ENCODE data around the gene NEO1.

Gene NEO1

GRCh38 chr15:73264881-73265280, 212.6 kb downstream of the NEO1 start:
- H3K4me1 ChIP-seq = no peaks in the 10 kb centered on the region
- no peaks in the 10 kb centered on the region for H3K9me3 ChIP-seq
- in situ Hi-C loops (cut with MboI; ENCODE audit: low sequenced_read_pairs) = loop anchor here (25.0 kb wide), 1 partner anchor 1072 kb away; no protein-coding TSS in a partner anchor
- peaks cover 9% of the 10 kb centered on the region for H3K36me3 ChIP-seq (replicated peaks)
- DNase-seq (ENCODE audit: low spot score in 2 of 2) = no peak
- H3K4me3 ChIP-seq = no peak overlapping the region
- no peaks in the 10 kb centered on the region for H3K27me3 ChIP-seq (ENCODE audit: low read depth)

GRCh38 chr15:73265536-73266153, 213.4 kb downstream of the NEO1 start:
- Histone ChIP-seq H3K4me1 (no peaks in the 10 kb centered on the region), H3K36me3 (replicated peaks) (peaks cover 8% of the 10 kb centered on the region), H3K9me3 (no peaks in the 10 kb centered on the region), H3K27me3 (ENCODE audit: low read depth) (no peaks in the 10 kb centered on the region), H3K4me3 (no peak overlapping the region)
- in situ Hi-C loops (cut with MboI; ENCODE audit: low sequenced_read_pairs) = loop anchor here (25.0 kb wide), 1 partner anchor 1072 kb away; no protein-coding TSS in a partner anchor
- peak; percentile 84 to 86 for DNase-seq (ENCODE audit: low spot score in 2 of 2)

GRCh38 chr15:73268457-73268856, 216.2 kb downstream of the NEO1 start:
- no peak overlapping the region for H3K4me3 ChIP-seq
- H3K36me3 ChIP-seq (replicated peaks) = peaks cover 3% of the 10 kb centered on the region
- 0 out of 2 replicates have a peak, but pooled peaks cover 2% of the 10 kb centered on the region for H3K4me1 ChIP-seq
- DNase-seq (ENCODE audit: low spot score in 2 of 2) = no peak
- no peaks in the 10 kb centered on the region for H3K27me3 ChIP-seq (ENCODE audit: low read depth)
- in situ Hi-C loops (cut with MboI; ENCODE audit: low sequenced_read_pairs) = loop anchor here (25.0 kb wide), 1 partner anchor 1069 kb away; no protein-coding TSS in a partner anchor
- no peaks in the 10 kb centered on the region for H3K9me3 ChIP-seq

GRCh38 chr15:73270366-73271097, 218.3 kb downstream of the NEO1 start:
- in situ Hi-C loops (cut with MboI; ENCODE audit: low sequenced_read_pairs) = loop anchor here (25.0 kb wide), 1 partner anchor 1067 kb away; no protein-coding TSS in a partner anchor
- Histone ChIP-seq H3K4me1 (0 out of 2 replicates have a peak, but pooled peaks cover 2% of the 10 kb centered on the region), H3K27me3 (ENCODE audit: low read depth) (no peaks in the 10 kb centered on the region), H3K4me3 (no peak overlapping the region), H3K36me3 (replicated peaks) (peaks cover 3% of the 10 kb centered on the region), H3K9me3 (no peaks in the 10 kb centered on the region)
- no peak for DNase-seq (ENCODE audit: low spot score in 2 of 2)

GRCh38 chr15:73273181-73274002, 221.1 kb downstream of the NEO1 start:
- in situ Hi-C loops (cut with MboI; ENCODE audit: low sequenced_read_pairs) = loop anchor here (25.0 kb wide), 1 partner anchor 1064 kb away; no protein-coding TSS in a partner anchor
- H3K27me3 ChIP-seq (ENCODE audit: low read depth) = no peaks in the 10 kb centered on the region
- no peaks in the 10 kb centered on the region for H3K9me3 ChIP-seq
- no peak overlapping the region for H3K4me3 ChIP-seq
- peaks cover 3% of the 10 kb centered on the region for H3K36me3 ChIP-seq (replicated peaks)
- peak; percentile 84 to 87 for DNase-seq (ENCODE audit: low spot score in 2 of 2)
- H3K4me1 ChIP-seq = 0 out of 2 replicates have a peak, but pooled peaks cover 2% of the 10 kb centered on the region

- H3K9me3 ChIP-seq = no peaks in the 10 kb centered on the region
- no peak for DNase-seq (ENCODE audit: low spot score in 2 of 2)
- in situ Hi-C loops (cut with MboI; ENCODE audit: low sequenced_read_pairs) = no loop called here
Measured at GRCh38 chr15:73275862-73276261, 223.6 kb downstream of the NEO1 start.

GRCh38 chr15:73282567-73283365, 230.5 kb downstream of the NEO1 start:
- Histone ChIP-seq H3K27me3 (ENCODE audit: low read depth) (no peaks in the 10 kb centered on the region), H3K9me3 (no peaks in the 10 kb centered on the region), H3K4me3 (no peak overlapping the region), H3K4me1 (no peaks in the 10 kb centered on the region), H3K36me3 (replicated peaks) (peaks cover 14% of the 10 kb centered on the region)
- no peak for DNase-seq (ENCODE audit: low spot score in 2 of 2)
- in situ Hi-C loops (cut with MboI; ENCODE audit: low sequenced_read_pairs) = no loop called here

More at GRCh38 chr15:73275862-73276261, 223.6 kb downstream of the NEO1 start:
- H3K4me1 ChIP-seq = 0 out of 2 replicates have a peak, but pooled peaks cover 2% of the 10 kb centered on the region
- H3K4me3 ChIP-seq = no peak overlapping the region
- no peaks in the 10 kb centered on the region for H3K36me3 ChIP-seq (replicated peaks)
- H3K27me3 ChIP-seq (ENCODE audit: low read depth) = no peaks in the 10 kb centered on the region

GRCh38 chr15:73283366-73283962, 231.2 kb downstream of the NEO1 start:
- H3K4me3 ChIP-seq = no peak overlapping the region
- no peaks in the 10 kb centered on the region for H3K4me1 ChIP-seq
- no peaks in the 10 kb centered on the region for H3K27me3 ChIP-seq (ENCODE audit: low read depth)
- H3K36me3 ChIP-seq (replicated peaks) = peaks cover 14% of the 10 kb centered on the region
- in situ Hi-C loops (cut with MboI; ENCODE audit: low sequenced_read_pairs) = no loop called here
- no peak for DNase-seq (ENCODE audit: low spot score in 2 of 2)
- H3K9me3 ChIP-seq = no peaks in the 10 kb centered on the region

GRCh38 chr15:73284090-73284716, 231.9 kb downstream of the NEO1 start:
- Histone ChIP-seq H3K36me3 (replicated peaks) (peaks cover 17% of the 10 kb centered on the region), H3K27me3 (ENCODE audit: low read depth) (no peaks in the 10 kb centered on the region), H3K9me3 (no peaks in the 10 kb centered on the region), H3K4me3 (no peak overlapping the region), H3K4me1 (no peaks in the 10 kb centered on the region)
- in situ Hi-C loops (cut with MboI; ENCODE audit: low sequenced_read_pairs) = no loop called here
- DNase-seq (ENCODE audit: low spot score in 2 of 2) = no peak

- Histone ChIP-seq H3K4me1 (no peaks in the 10 kb centered on the region), H3K9me3 (no peaks in the 10 kb centered on the region), H3K4me3 (no peak overlapping the region), H3K27me3 (ENCODE audit: low read depth) (no peaks in the 10 kb centered on the region), H3K36me3 (replicated peaks) (peaks cover 20% of the 10 kb centered on the region)
- in situ Hi-C loops (cut with MboI; ENCODE audit: low sequenced_read_pairs) = no loop called here
- no peak for DNase-seq (ENCODE audit: low spot score in 2 of 2)
Measured at GRCh38 chr15:73286311-73286710, 234.0 kb downstream of the NEO1 start.

GRCh38 chr15:73287019-73287418, 234.8 kb downstream of the NEO1 start:
- in situ Hi-C loops (cut with MboI; ENCODE audit: low sequenced_read_pairs) = no loop called here

GRCh38 chr15:73291441-73291840, 239.2 kb downstream of the NEO1 start:
- in situ Hi-C loops (cut with MboI; ENCODE audit: low sequenced_read_pairs) = no loop called here
- DNase-seq (ENCODE audit: low spot score in 2 of 2) = no peak
- H3K9me3 ChIP-seq = no peaks in the 10 kb centered on the region
- no peaks in the 10 kb centered on the region for H3K4me1 ChIP-seq
- no peak overlapping the region for H3K4me3 ChIP-seq
- no peaks in the 10 kb centered on the region for H3K27me3 ChIP-seq (ENCODE audit: low read depth)
- H3K36me3 ChIP-seq (replicated peaks) = peaks cover 11% of the 10 kb centered on the region

More at GRCh38 chr15:73287019-73287418, 234.8 kb downstream of the NEO1 start:
- DNase-seq (ENCODE audit: low spot score in 2 of 2) = no peak
- Histone ChIP-seq H3K9me3 (no peaks in the 10 kb centered on the region), H3K4me1 (no peaks in the 10 kb centered on the region), H3K27me3 (ENCODE audit: low read depth) (no peaks in the 10 kb centered on the region), H3K36me3 (replicated peaks) (peaks cover 20% of the 10 kb centered on the region), H3K4me3 (no peak overlapping the region)

Data from HAP-1 (cell line).